ENCODE data around the gene ENTPD3. TPM values are rescaled to one million over a fixed set of nuclear protein-coding genes. Genes with fewer than 3 reads are reported as not detected.

ENTPD3 gene
- total RNA-seq, 3 donors from 2014 or later, result 1.7 to 5.5 (median 3.3) TPM

DNA sequence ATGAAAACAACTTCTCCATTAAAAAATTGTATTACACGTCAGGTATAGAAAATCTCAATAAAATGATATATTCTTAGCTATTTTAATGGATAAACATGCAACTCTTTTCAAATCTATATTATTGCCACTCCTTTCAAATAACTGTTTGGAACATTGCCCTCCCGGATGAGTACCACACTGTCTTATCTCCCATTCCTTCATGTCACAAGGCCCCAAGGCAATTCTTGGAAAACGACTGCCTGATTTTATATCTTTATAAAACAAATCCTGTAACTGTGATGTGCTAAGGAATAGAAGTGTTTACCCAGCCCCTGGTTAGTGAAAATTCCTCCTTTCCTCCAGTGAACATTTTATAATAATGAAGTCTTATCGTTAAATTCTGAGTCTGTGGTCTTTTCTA is 83.7 kb downstream of the ENTPD3 start:
- DNase-seq (no peak), ATAC-seq (no peak)
- no peaks in the 10 kb centered on the region for H3K4me1 ChIP-seq (ENCODE audit: low read depth)
- no peak overlapping the region for H3K4me3 ChIP-seq
- no peaks in the 10 kb centered on the region for H3K9me3 ChIP-seq
- intact Hi-C loops (cut with DNase I, micrococcal nuclease), result no loop called here
- TF ChIP-seq, protein P1, sequence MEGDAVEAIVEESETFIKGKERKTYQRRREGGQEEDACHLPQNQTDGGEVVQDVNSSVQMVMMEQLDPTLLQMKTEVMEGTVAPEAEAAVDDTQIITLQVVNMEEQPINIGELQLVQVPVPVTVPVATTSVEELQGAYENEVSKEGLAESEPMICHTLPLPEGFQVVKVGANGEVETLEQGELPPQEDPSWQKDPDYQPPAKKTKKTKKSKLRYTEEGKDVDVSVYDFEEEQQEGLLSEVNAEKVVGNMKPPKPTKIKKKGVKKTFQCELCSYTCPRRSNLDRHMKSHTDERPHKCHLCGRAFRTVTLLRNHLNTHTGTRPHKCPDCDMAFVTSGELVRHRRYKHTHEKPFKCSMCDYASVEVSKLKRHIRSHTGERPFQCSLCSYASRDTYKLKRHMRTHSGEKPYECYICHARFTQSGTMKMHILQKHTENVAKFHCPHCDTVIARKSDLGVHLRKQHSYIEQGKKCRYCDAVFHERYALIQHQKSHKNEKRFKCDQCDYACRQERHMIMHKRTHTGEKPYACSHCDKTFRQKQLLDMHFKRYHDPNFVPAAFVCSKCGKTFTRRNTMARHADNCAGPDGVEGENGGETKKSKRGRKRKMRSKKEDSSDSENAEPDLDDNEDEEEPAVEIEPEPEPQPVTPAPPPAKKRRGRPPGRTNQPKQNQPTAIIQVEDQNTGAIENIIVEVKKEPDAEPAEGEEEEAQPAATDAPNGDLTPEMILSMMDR (IDR thresholded peaks at IDR 0.05), result no peak
- H3K36me3 ChIP-seq (ENCODE audit: low read depth), result no peaks in the 10 kb centered on the region

DNA sequence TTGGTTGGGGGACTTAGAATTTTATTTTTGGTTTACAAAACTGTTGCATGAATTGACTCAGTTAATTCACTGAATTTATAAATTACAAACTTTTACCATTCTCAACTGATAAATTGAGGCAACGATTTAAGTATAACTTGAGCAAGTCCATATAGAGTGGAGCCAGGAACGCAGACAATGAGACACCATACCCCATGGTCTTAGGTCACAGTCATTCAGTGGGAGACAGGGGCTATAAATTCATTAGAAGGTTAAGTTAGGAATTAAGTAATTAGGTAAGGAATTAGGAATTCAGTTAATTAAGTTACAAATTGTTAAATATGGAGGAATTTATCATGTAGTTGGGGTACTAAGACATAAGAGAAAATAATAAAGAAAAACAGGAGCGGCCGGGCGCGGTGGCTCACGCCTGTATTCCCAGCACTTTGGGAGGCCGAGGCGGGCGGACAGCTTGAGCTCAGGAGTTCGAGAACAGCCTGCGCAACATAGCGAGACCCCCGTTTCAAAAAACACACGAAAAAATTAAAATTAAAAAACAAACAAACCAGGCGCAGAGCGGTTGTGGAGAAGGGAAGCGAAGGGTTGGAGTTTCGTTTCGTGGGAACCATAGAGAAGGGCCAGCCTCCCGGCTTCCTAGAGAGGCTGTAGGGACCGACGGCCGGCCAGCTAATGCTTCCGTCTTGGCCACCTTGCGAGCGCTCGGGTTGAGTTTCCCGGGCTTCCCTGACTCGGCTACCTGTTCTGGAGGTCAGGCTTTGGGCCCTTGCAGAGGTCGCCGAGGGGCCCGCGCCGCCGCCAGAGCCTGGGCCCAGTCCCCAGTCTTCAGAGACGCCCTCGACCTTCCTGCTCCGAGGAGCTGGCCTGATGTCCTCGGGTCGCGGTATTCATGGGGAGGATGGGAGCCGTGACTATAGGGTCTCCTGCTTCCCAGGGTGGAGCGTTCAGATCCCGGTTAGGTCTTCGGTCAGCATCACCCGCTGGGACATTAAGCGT is 89.8 kb downstream of the ENTPD3 start, which contains the start of gene ZNF619:
TSS of gene ZNF619 (plus strand) at position 645 of the 993 bp plus-strand sequence. CDS start 858 bp downstream, outside the sequence.
- H3K36me3 ChIP-seq (ENCODE audit: low read depth), result no peaks in the 10 kb centered on the region
- no peaks in the 10 kb centered on the region for H3K4me1 ChIP-seq (ENCODE audit: low read depth)
- ATAC-seq, result peak; percentile 98
- intact Hi-C loops (cut with DNase I, micrococcal nuclease), result no loop called here
- TF ChIP-seq, protein P1 (IDR thresholded peaks at IDR 0.05), result no peak
- peak within 1 kb of the TSS; percentile 83 for H3K4me3 ChIP-seq
- peak; percentile 79 to 83 (median 82) for DNase-seq
- H3K9me3 ChIP-seq, result no peaks in the 10 kb centered on the region

DNA sequence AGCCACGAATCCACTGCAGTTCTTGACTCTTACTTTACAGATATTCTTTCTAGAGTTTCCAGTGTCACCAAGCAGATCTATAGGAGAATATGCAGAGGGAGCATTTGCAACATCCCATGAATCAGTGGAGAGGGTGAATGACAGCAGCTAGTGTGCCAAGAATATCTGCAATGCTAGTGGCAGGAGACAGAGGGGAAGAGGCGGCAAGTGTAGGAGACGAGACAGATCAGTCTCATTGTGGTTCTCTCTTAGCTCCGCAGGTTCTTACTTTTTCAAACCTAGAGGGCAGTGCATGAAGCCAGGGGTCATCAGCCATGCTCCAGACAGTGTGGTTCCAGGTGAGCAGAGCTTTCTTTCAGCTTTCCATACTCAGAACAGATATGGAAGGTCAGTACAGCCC is 90.7 kb downstream of the ENTPD3 start:
- no peaks in the 10 kb centered on the region for H3K4me1 ChIP-seq (ENCODE audit: low read depth)
- no peaks in the 10 kb centered on the region for H3K36me3 ChIP-seq (ENCODE audit: low read depth)
- ATAC-seq (peak; percentile 26), DNase-seq (no peak)
- intact Hi-C loops (cut with DNase I, micrococcal nuclease), result no loop called here
- no peak overlapping the region for H3K4me3 ChIP-seq
- TF ChIP-seq, protein P1 (IDR thresholded peaks at IDR 0.05), result no peak
- no peaks in the 10 kb centered on the region for H3K9me3 ChIP-seq

Other genes with a start within 250 kb of the ENTPD3 start
- gene EIF1B, start 77.5 kb upstream of the ENTPD3 start, total RNA-seq, result 10 to 100 TPM; 37.3 to 62.7 (median 41.3) TPM
- gene RPL14, start 70.2 kb downstream of the ENTPD3 start, total RNA-seq, result 1,000 to 10,000 TPM; 1,286 to 1,516 (median 1,490) TPM
- 10 to 100 TPM in 1 of 3 donors, 1 to 10 TPM in 2; 6.5 to 11.3 (median 9.5) TPM for gene ZNF619, start 89.9 kb downstream of the ENTPD3 start, total RNA-seq
- gene ZNF620, start 118.9 kb downstream of the ENTPD3 start, total RNA-seq, result 1 to 10 TPM; 4.0 to 7.0 (median 6.4) TPM
- 10 to 100 TPM; 16.6 to 21.9 (median 18.6) TPM for gene ZNF621, start 137.8 kb downstream of the ENTPD3 start, total RNA-seq